ENCODE measurements around the gene OMD.

OMD gene

GRCh38 chr9:92435263-92435662 is 11.0 kb upstream of the OMD start:
- Histone ChIP-seq H3K14ac (ENCODE audit: low read length) (no peak overlapping the region), H3K27me3 (ENCODE audit: insufficient read depth, low read length) (no peaks in the 10 kb centered on the region), H3K4ac (ENCODE audit: low read depth, low read length) (no peak overlapping the region), H3K79me2 (ENCODE audit: control insufficient read depth, insufficient read depth, low read length, poor library complexity) (no peaks in the 10 kb centered on the region), H3K4me1 (ENCODE audit: control insufficient read depth in 1 of 2, insufficient read depth in 2 of 2, low read length in 2 of 2) (no peaks in the 10 kb centered on the region), H3K27ac (ENCODE audit: low read depth, low read length) (no peak overlapping the region), H4K91ac (ENCODE audit: low read depth, low read length) (no peak overlapping the region), H2BK12ac (ENCODE audit: low read length) (no peak overlapping the region), H3K9me3 (ENCODE audit: insufficient read depth, low read depth, low read length) (no peaks in the 10 kb centered on the region), H2BK5ac (ENCODE audit: low read depth, low read length, poor library complexity) (no peak overlapping the region), H3K36me3 (ENCODE audit: control insufficient read depth in 1 of 2, insufficient read depth in 2 of 2, low read length in 2 of 2) (no peaks in the 10 kb centered on the region), H2BK120ac (ENCODE audit: insufficient read depth, low read length, poor library complexity) (no peak overlapping the region), H2AFZ (ENCODE audit: insufficient read depth, low read length, poor library complexity) (no peak overlapping the region), H3K23ac (ENCODE audit: low read length) (no peak overlapping the region), H4K12ac (ENCODE audit: low read depth, low read length) (no peak overlapping the region), H3K4me3 (ENCODE audit: low read depth, low read length) (no peak overlapping the region), H3K79me1 (ENCODE audit: low read length) (no peaks in the 10 kb centered on the region), H4K8ac (ENCODE audit: low read depth, low read length) (no peak overlapping the region), H3K18ac (ENCODE audit: low read length) (no peak overlapping the region), H3K9ac (ENCODE audit: low read length) (no peak overlapping the region), H3K4me2 (ENCODE audit: low read length) (no peak overlapping the region), H2AK5ac (ENCODE audit: low read length) (no peak overlapping the region)
- WGBS (ENCODE audit: extremely low coverage, insufficient coverage, insufficient read length): no CpG with 5 or more reads among the region's 1 CpG
- DNase-seq: no peak

GRCh38 chr9:92432972-92433548 is 8.8 kb upstream of the OMD start:
- Histone ChIP-seq H3K27me3 (ENCODE audit: insufficient read depth, low read length) (no peaks in the 10 kb centered on the region), H3K27ac (ENCODE audit: low read depth, low read length) (no peak overlapping the region), H4K12ac (ENCODE audit: low read depth, low read length) (no peak overlapping the region), H2BK12ac (ENCODE audit: low read length) (no peak overlapping the region), H2BK5ac (ENCODE audit: low read depth, low read length, poor library complexity) (no peak overlapping the region), H4K91ac (ENCODE audit: low read depth, low read length) (no peak overlapping the region), H3K79me2 (ENCODE audit: control insufficient read depth, insufficient read depth, low read length, poor library complexity) (no peaks in the 10 kb centered on the region), H4K8ac (ENCODE audit: low read depth, low read length) (no peak overlapping the region), H3K9ac (ENCODE audit: low read length) (no peak overlapping the region), H3K4me3 (ENCODE audit: low read depth, low read length) (no peak overlapping the region), H3K9me3 (ENCODE audit: insufficient read depth, low read depth, low read length) (no peaks in the 10 kb centered on the region), H2AK5ac (ENCODE audit: low read length) (no peak overlapping the region), H3K23ac (ENCODE audit: low read length) (no peak overlapping the region), H3K4me1 (ENCODE audit: control insufficient read depth in 1 of 2, insufficient read depth in 2 of 2, low read length in 2 of 2) (no peaks in the 10 kb centered on the region), H2AFZ (ENCODE audit: insufficient read depth, low read length, poor library complexity) (no peak overlapping the region), H3K4me2 (ENCODE audit: low read length) (no peak overlapping the region), H3K79me1 (ENCODE audit: low read length) (no peaks in the 10 kb centered on the region), H3K18ac (ENCODE audit: low read length) (no peak overlapping the region), H2BK120ac (ENCODE audit: insufficient read depth, low read length, poor library complexity) (no peak overlapping the region), H3K36me3 (ENCODE audit: control insufficient read depth in 1 of 2, insufficient read depth in 2 of 2, low read length in 2 of 2) (no peaks in the 10 kb centered on the region), H3K14ac (ENCODE audit: low read length) (no peak overlapping the region), H3K4ac (ENCODE audit: low read depth, low read length) (no peak overlapping the region)
- no peak for DNase-seq
- no CpG with 5 or more reads among the region's 5 CpGs for WGBS (ENCODE audit: extremely low coverage, insufficient coverage, insufficient read length)

- WGBS (ENCODE audit: extremely low coverage, insufficient coverage, insufficient read length): 100% methylated on average over 1 of the region's 5 CpGs
- no peak overlapping the region for H3K4me3 ChIP-seq (ENCODE audit: low read depth, low read length)
- no peak overlapping the region for H2BK120ac ChIP-seq (ENCODE audit: insufficient read depth, low read length, poor library complexity)
- H3K36me3 ChIP-seq (ENCODE audit: control insufficient read depth in 1 of 2, insufficient read depth in 2 of 2, low read length in 2 of 2): no peaks in the 10 kb centered on the region
- H3K27ac ChIP-seq (ENCODE audit: low read depth, low read length): no peak overlapping the region
- no peak overlapping the region for H3K4me2 ChIP-seq (ENCODE audit: low read length)
- H3K23ac ChIP-seq (ENCODE audit: low read length): no peak overlapping the region
- H4K12ac ChIP-seq (ENCODE audit: low read depth, low read length): no peak overlapping the region
- no peak overlapping the region for H3K18ac ChIP-seq (ENCODE audit: low read length)
- H2BK5ac ChIP-seq (ENCODE audit: low read depth, low read length, poor library complexity): no peak overlapping the region
- no peak overlapping the region for H3K14ac ChIP-seq (ENCODE audit: low read length)
- no peak overlapping the region for H2AK5ac ChIP-seq (ENCODE audit: low read length)
- no peak overlapping the region for H3K9ac ChIP-seq (ENCODE audit: low read length)
- no peak overlapping the region for H2AFZ ChIP-seq (ENCODE audit: insufficient read depth, low read length, poor library complexity)
- no peaks in the 10 kb centered on the region for H3K79me2 ChIP-seq (ENCODE audit: control insufficient read depth, insufficient read depth, low read length, poor library complexity)
- no peak overlapping the region for H2BK12ac ChIP-seq (ENCODE audit: low read length)
- no peaks in the 10 kb centered on the region for H3K27me3 ChIP-seq (ENCODE audit: insufficient read depth, low read length)
- H3K79me1 ChIP-seq (ENCODE audit: low read length): no peaks in the 10 kb centered on the region
- no peak overlapping the region for H4K91ac ChIP-seq (ENCODE audit: low read depth, low read length)
- no peaks in the 10 kb centered on the region for H3K4me1 ChIP-seq (ENCODE audit: control insufficient read depth in 1 of 2, insufficient read depth in 2 of 2, low read length in 2 of 2)
- no peaks in the 10 kb centered on the region for H3K9me3 ChIP-seq (ENCODE audit: insufficient read depth, low read depth, low read length)
- DNase-seq: no peak
- H4K8ac ChIP-seq (ENCODE audit: low read depth, low read length): no peak overlapping the region
- H3K4ac ChIP-seq (ENCODE audit: low read depth, low read length): no peak overlapping the region
Observed at GRCh38 chr9:92432350-92432749, 8.1 kb upstream of the OMD start.

GRCh38 chr9:92429836-92430235 is 5.6 kb upstream of the OMD start:
- Histone ChIP-seq H2AK5ac (ENCODE audit: low read length) (no peak overlapping the region), H3K4me3 (ENCODE audit: low read depth, low read length) (no peak overlapping the region), H3K4ac (ENCODE audit: low read depth, low read length) (no peak overlapping the region), H3K27me3 (ENCODE audit: insufficient read depth, low read length) (no peaks in the 10 kb centered on the region), H3K14ac (ENCODE audit: low read length) (no peak overlapping the region), H3K18ac (ENCODE audit: low read length) (no peak overlapping the region), H3K79me2 (ENCODE audit: control insufficient read depth, insufficient read depth, low read length, poor library complexity) (no peaks in the 10 kb centered on the region), H4K91ac (ENCODE audit: low read depth, low read length) (no peak overlapping the region), H3K4me2 (ENCODE audit: low read length) (no peak overlapping the region), H2BK5ac (ENCODE audit: low read depth, low read length, poor library complexity) (no peak overlapping the region), H4K8ac (ENCODE audit: low read depth, low read length) (no peak overlapping the region), H3K9me3 (ENCODE audit: insufficient read depth, low read depth, low read length) (no peaks in the 10 kb centered on the region), H3K9ac (ENCODE audit: low read length) (no peak overlapping the region), H4K12ac (ENCODE audit: low read depth, low read length) (no peak overlapping the region), H2AFZ (ENCODE audit: insufficient read depth, low read length, poor library complexity) (no peak overlapping the region), H3K27ac (ENCODE audit: low read depth, low read length) (no peak overlapping the region), H3K79me1 (ENCODE audit: low read length) (no peaks in the 10 kb centered on the region), H3K36me3 (ENCODE audit: control insufficient read depth in 1 of 2, insufficient read depth in 2 of 2, low read length in 2 of 2) (no peaks in the 10 kb centered on the region), H2BK12ac (ENCODE audit: low read length) (no peak overlapping the region), H3K23ac (ENCODE audit: low read length) (no peak overlapping the region), H2BK120ac (ENCODE audit: insufficient read depth, low read length, poor library complexity) (no peak overlapping the region), H3K4me1 (ENCODE audit: control insufficient read depth in 1 of 2, insufficient read depth in 2 of 2, low read length in 2 of 2) (no peaks in the 10 kb centered on the region)
- no CpG with 5 or more reads among the region's 2 CpGs for WGBS (ENCODE audit: extremely low coverage, insufficient coverage, insufficient read length)
- no peak for DNase-seq
